Tracheal epithelial cell (primary cell): ENCODE measurements around the gene SLC19A2. TPM values are rescaled to one million over a fixed set of nuclear protein-coding genes. Genes with fewer than 3 reads are reported as not detected.

Source experiments
- total RNA-seq: library from RNA; depleted of rRNA; stranded (reverse); fragments of >200 nt; gene quantifications from 2 replicates; pipeline ENCODE4 v1.2.1, GENCODE V29; 2014

SLC19A2 gene
- total RNA-seq, result 17.5 and 18.6 TPM in 2 replicates

GRCh38 chr1:169485431-169486280 is at the start of gene SLC19A2:
Gene SLC19A2 (minus strand): TSS chr1:169485944. CDS start chr1:169485766, 178 bp downstream.

GRCh38 chr1:169427081-169427641 is 58.6 kb downstream of the SLC19A2 start, which contains the start of gene CCDC181:
Gene CCDC181 (minus strand): TSS chr1:169427474. CDS start chr1:169424927, 2,547 bp downstream.

Other genes with a start within 250 kb of the SLC19A2 start
- gene NME7, start 118.1 kb downstream of the SLC19A2 start, total RNA-seq, result 8.3 and 30.4 TPM in 2 replicates
- gene BLZF1, start 117.7 kb downstream of the SLC19A2 start, total RNA-seq, result 26.6 and 35.4 TPM in 2 replicates
- gene CCDC181, start 58.5 kb downstream of the SLC19A2 start, total RNA-seq, result 0.21 and 0.24 TPM in 2 replicates
- not detected in 2 replicates for gene F5, start 100.5 kb upstream of the SLC19A2 start, total RNA-seq
- not detected in 2 replicates for gene SELP, start 144.2 kb upstream of the SLC19A2 start, total RNA-seq
- gene SELL, start 225.7 kb upstream of the SLC19A2 start, total RNA-seq, result not detected in 2 replicates
- 0.24 TPM in 1 of 2 replicates, not detected in the other for gene SELE, start 248.1 kb upstream of the SLC19A2 start, total RNA-seq